ENCODE results near the gene MAFG. TPM values are rescaled to one million over a fixed set of nuclear protein-coding genes. Genes with fewer than 3 reads are reported as not detected.

Gene MAFG
- total RNA-seq, 1 donor from 2014 or later, result 24.1 TPM

DNA sequence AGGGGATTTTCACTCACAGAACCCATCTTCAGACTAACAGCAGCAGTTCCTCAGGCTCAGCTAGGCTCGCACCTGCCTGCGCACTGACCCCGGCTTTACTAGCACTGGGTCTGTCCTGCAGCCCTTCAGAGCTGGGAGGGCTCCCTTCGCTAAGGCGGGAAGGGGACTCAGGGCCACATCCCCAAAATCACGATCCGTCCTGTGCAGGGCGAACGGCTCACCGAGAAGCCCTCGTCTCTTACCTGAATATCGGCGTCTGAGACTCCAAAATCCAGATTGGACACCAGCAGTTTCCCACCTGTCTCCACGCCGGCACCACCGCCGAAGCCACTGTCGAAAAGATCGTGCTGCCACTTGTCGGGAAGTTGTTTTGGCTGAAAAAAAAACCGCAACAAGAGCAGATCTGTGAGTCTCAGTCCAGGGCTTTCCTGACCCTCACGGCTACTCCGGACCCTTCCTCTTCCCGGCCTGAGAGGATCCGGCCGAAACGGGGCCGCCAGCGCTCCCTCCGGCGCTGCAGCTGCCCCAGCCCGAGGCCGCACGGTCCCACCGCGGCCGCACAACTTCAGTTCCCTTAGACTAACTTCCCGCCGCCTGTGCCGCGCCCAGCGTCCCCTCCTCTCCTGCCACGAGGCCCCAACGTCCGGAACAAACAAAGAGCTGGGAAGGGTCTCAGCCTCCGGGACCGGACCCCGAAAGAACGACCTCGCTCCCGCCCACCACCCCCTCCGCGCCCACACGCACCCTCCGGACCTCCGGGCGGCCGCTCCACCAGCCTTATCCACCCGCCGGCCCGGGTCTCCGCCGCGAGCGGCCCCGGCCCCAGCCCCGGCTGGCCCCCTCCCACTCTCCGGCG lies 36.9 kb downstream of the MAFG start:
- Mint-ChIP-seq H3K36me3 (ENCODE audit: low read depth) (peaks cover 19% of the 10 kb centered on the region), H3K27me3 (ENCODE audit: low read depth) (no peaks in the 10 kb centered on the region), H3K4me1 (peaks cover 7% of the 10 kb centered on the region), H3K9me3 (no peaks in the 10 kb centered on the region), H3K27ac (ENCODE audit: unreplicated experiment) (peak overlapping the region; percentile 97), H3K4me3 (peak overlapping the region; percentile 88)
- DNase-seq (ENCODE audit: low read depth, low spot score), result no peak
- TF ChIP-seq, protein P1, sequence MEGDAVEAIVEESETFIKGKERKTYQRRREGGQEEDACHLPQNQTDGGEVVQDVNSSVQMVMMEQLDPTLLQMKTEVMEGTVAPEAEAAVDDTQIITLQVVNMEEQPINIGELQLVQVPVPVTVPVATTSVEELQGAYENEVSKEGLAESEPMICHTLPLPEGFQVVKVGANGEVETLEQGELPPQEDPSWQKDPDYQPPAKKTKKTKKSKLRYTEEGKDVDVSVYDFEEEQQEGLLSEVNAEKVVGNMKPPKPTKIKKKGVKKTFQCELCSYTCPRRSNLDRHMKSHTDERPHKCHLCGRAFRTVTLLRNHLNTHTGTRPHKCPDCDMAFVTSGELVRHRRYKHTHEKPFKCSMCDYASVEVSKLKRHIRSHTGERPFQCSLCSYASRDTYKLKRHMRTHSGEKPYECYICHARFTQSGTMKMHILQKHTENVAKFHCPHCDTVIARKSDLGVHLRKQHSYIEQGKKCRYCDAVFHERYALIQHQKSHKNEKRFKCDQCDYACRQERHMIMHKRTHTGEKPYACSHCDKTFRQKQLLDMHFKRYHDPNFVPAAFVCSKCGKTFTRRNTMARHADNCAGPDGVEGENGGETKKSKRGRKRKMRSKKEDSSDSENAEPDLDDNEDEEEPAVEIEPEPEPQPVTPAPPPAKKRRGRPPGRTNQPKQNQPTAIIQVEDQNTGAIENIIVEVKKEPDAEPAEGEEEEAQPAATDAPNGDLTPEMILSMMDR (conservative IDR thresholded peaks at IDR 0.05), result no peak

DNA sequence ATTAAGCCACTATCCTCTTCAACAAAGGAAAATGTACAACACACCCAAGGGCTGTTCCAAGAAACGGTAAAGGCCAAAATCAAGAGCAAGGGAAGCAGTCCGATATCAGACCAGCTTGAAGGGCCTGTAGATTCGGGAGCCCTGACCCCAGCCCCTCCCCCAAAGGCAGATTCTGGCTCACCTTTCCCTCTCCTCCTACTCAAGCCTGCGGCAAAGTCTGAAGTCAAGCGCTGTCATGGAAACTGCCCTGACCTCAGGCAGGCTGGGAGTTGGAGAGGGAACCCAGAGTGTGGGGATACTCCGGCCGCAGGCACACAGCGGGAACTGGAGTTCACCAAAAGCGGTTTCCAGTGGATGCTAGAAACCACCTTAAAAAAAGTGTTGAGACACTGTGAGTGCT lies 37.9 kb downstream of the MAFG start:
- Mint-ChIP-seq H3K9me3 (no peaks in the 10 kb centered on the region), H3K36me3 (ENCODE audit: low read depth) (peaks cover 21% of the 10 kb centered on the region), H3K27me3 (ENCODE audit: low read depth) (no peaks in the 10 kb centered on the region), H3K27ac (ENCODE audit: unreplicated experiment) (no peak overlapping the region), H3K4me3 (peak overlapping the region; percentile 88), H3K4me1 (peaks cover 7% of the 10 kb centered on the region)
- TF ChIP-seq, protein P1 (conservative IDR thresholded peaks at IDR 0.05), result no peak
- no peak for DNase-seq (ENCODE audit: low read depth, low spot score)

DNA sequence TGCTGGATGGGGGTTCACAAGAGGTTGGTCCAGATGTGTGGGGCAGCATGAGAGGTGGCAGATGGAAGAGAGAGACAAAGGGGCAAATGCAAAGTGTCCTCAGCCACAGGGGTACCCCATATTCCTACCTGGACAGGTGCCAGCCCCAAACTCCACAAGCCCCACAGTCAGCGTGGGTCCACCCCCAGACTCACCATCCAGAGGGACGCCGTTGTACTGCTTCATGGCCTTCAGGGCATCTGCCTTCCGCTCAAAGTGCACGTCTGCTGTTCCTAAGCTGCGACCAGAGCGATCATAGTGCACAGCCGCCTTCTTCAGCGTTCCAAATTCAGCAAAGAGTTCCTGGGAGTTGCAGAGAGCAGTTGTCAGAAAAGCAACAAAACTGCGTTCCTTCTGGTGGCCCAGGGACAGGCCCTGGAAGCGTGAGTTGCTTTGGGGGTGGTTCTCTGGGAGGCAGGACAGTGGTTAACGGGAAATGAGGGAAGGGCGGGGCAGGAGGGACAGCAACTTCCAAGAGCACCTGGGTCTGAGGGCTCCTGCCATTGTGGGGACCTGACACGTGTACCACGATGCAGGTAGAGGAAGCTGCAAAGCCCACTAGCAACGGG lies 38.4 kb downstream of the MAFG start:
- TF ChIP-seq, protein P1 (conservative IDR thresholded peaks at IDR 0.05), result no peak
- Mint-ChIP-seq H3K9me3 (no peaks in the 10 kb centered on the region), H3K27me3 (ENCODE audit: low read depth) (no peaks in the 10 kb centered on the region), H3K36me3 (ENCODE audit: low read depth) (peaks cover 25% of the 10 kb centered on the region), H3K4me3 (peak overlapping the region; percentile 78), H3K4me1 (peaks cover 7% of the 10 kb centered on the region), H3K27ac (ENCODE audit: unreplicated experiment) (no peak overlapping the region)
- DNase-seq (ENCODE audit: low read depth, low spot score), result no peak

DNA sequence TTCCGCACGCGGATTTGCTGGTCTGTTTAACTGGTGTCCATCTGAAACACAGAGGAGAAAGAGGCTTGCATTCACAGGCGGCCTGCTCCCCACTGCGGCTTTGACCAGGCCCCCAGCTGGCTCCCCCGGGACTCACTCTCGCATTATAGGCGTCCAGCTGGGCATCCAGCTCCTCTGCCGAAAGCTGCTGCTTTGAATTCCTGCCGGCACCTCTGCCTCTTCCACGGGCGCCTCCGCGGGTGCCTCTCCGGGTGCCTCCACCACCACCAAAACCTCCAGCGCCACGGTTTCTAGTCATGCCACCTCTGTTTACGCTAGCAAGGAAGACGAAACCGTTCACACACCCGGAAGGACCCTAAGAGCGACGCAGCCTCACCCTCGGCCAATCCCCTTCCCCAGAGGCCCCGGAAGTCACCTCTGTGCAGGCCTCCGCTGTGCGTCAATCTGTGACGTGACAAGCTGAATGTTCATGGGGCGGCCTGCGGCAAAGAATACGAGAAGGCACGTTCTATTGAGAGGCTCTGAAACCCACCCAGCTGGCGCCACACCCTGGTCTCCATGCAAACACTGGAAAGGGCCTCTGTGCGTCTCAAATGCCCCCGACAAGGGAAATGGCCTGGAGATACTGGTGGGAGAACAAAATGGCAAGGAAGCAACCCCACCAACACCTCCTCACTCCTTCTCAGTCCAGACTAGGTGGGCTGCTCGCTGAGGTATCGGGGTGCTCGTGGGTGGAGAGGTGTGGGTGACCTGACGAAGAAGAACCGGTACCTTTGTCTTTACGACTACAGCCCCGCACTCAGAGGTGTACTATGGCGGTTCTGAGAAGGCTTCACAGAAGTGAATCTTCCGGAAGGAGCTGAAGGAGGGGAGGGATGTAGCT lies 39.2 kb downstream of the MAFG start:
- no peak overlapping the region for H3K27ac Mint-ChIP-seq (ENCODE audit: unreplicated experiment)
- peaks cover 26% of the 10 kb centered on the region for H3K36me3 Mint-ChIP-seq (ENCODE audit: low read depth)

More for the DNA sequence above, 39.2 kb downstream of the MAFG start:
- DNase-seq (ENCODE audit: low read depth, low spot score), result no peak
- H3K4me1 Mint-ChIP-seq, result peaks cover 7% of the 10 kb centered on the region
- peak overlapping the region; percentile 78 for H3K4me3 Mint-ChIP-seq
- TF ChIP-seq, protein P1 (conservative IDR thresholded peaks at IDR 0.05), result no peak
- H3K9me3 Mint-ChIP-seq, result no peaks in the 10 kb centered on the region
- H3K27me3 Mint-ChIP-seq (ENCODE audit: low read depth), result no peaks in the 10 kb centered on the region
